ENCODE measurements around the gene INVS. TPM values are rescaled to one million over a fixed set of nuclear protein-coding genes. Genes with fewer than 3 reads are reported as not detected.

Gene INVS
- polyA plus RNA-seq, 1 of the 3 experiments (the other 2 are of a cell fraction), result 8.1 TPM

- Histone ChIP-seq H3K4me2 (no peak overlapping the region), H3F3A (replicated peaks; ENCODE audit: insufficient read depth) (peaks cover 10% of the 10 kb centered on the region), H2AFZ (ENCODE audit: low read depth) (no peak overlapping the region), H3K9me2 (no peaks in the 10 kb centered on the region), H3K4me1 (ENCODE audit: control insufficient read depth in 1 of 2, insufficient read depth in 2 of 2, low read depth in 1 of 2, low read length in 1 of 2) (peaks cover 0 to 8% of the 10 kb centered on the region in 2 experiments; a peak in 2 of 4 replicates), H3K9ac (no peak overlapping the region), H3K9me3 (no peaks in the 10 kb centered on the region), H4K20me1 (ENCODE audit: insufficient read depth) (no peaks in the 10 kb centered on the region), H3K79me2 (ENCODE audit: insufficient read depth) (peaks cover 33% of the 10 kb centered on the region), H3K36me3 (replicated peaks in 1 of 2; ENCODE audit: control insufficient read depth in 1 of 2, insufficient read depth in 2 of 2, low read length in 1 of 2) (peaks cover 10 to 60% of the 10 kb centered on the region in 2 experiments), H3K4me3 (ENCODE audit: low read depth in 2 of 2, low read length in 1 of 2) (no peak overlapping the region), H3K27me3 (ENCODE audit: insufficient read depth) (no peaks in the 10 kb centered on the region), H3K27ac (ENCODE audit: low read depth in 2 of 2, low read length in 1 of 2) (no peak overlapping the region)
- ChIA-PET POLR2A (no interaction called here), CTCF (no interaction called here)
- TF ChIP-seq RAD21 (IDR thresholded peaks at IDR 0.05; ENCODE audit: low read length) (no peak), MEF2A (IDR thresholded peaks at IDR 0.05; ENCODE audit: borderline replicate concordance, low read depth) (no peak), POLR2AphosphoS5 (IDR thresholded peaks at IDR 0.05; ENCODE audit: low read depth, low read length) (no peak), USF2 (IDR thresholded peaks at IDR 0.05; ENCODE audit: borderline replicate concordance, low read depth, low read length) (no peak), CTCF (IDR thresholded peaks at IDR 0.05) (no peak), EZH2phosphoT487 (IDR thresholded peaks at IDR 0.05; ENCODE audit: borderline replicate concordance, low read depth) (no peak), CHD2 (IDR thresholded peaks at IDR 0.05; ENCODE audit: low read length, partially characterized antibody) (no peak), TAF1 (IDR thresholded peaks at IDR 0.05; ENCODE audit: borderline replicate concordance, low read depth, low read length) (no peak), RCOR1 (IDR thresholded peaks at IDR 0.05; ENCODE audit: low read length) (no peak), IRF3 (IDR thresholded peaks at IDR 0.05; ENCODE audit: low read depth, low read length) (no peak), GABPA (IDR thresholded peaks at IDR 0.05; ENCODE audit: low read depth) (no peak), FOXM1 (IDR thresholded peaks at IDR 0.05; ENCODE audit: low read depth) (no peak), ELF1 (IDR thresholded peaks at IDR 0.05) (no peak), ZBTB33 (IDR thresholded peaks at IDR 0.05; ENCODE audit: borderline replicate concordance, low read depth) (no peak), PBX3 (IDR thresholded peaks at IDR 0.05) (no peak), USF1 (IDR thresholded peaks at IDR 0.05; ENCODE audit: borderline replicate concordance, low read depth) (no peak), FOXJ3 (CRISPR knock-in tag; IDR thresholded peaks at IDR 0.05) (no peak), SIN3A (IDR thresholded peaks at IDR 0.05; ENCODE audit: borderline replicate concordance, low read depth, low read length) (no peak), NFIC (IDR thresholded peaks at IDR 0.05; ENCODE audit: borderline replicate concordance) (no peak)
- WGBS (ENCODE audit: low lambda C conversion rate), result 97% methylated on average over 2 of the region's 2 CpGs
- no peak for DNase-seq
These were observed 26.9 kb downstream of the INVS start for GRCh38 chr9:100125910-100126309.

Data from SK-N-SH (cell line).